Dedifferentiated amniotic fluid mesenchymal stem cell (primary cell): ENCODE data around the gene BAZ2B.
A peak's percentile ranks its signal among the peaks of the same experiment; 100 is the strongest.

ENCODE experiments used
- DNase-seq: peaks from one replicate; pipeline ENCODE4 v3.0.0-alpha.2; 2016; ENCODE audit errors: extremely low spot score

BAZ2B gene

DNA sequence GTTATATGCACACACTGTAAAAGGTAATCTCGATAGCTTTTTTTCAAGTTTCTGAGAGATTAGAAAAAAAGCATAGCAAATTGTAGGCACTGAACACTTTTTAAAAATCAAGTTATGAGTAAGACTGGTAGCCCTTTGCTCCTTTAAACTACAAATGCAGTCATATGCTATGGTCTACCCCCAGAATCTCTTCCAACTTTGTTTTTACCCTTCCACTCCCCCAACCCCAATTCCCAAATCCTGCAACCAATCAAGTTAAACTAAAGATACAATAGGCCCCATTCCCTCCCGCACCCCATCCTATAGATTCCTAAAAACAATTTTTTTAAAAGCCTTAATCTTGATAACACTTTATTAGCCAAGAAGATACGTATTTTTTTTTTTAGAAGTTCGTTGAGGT lies 752 bp upstream of the BAZ2B start:
- no peak for DNase-seq

DNA sequence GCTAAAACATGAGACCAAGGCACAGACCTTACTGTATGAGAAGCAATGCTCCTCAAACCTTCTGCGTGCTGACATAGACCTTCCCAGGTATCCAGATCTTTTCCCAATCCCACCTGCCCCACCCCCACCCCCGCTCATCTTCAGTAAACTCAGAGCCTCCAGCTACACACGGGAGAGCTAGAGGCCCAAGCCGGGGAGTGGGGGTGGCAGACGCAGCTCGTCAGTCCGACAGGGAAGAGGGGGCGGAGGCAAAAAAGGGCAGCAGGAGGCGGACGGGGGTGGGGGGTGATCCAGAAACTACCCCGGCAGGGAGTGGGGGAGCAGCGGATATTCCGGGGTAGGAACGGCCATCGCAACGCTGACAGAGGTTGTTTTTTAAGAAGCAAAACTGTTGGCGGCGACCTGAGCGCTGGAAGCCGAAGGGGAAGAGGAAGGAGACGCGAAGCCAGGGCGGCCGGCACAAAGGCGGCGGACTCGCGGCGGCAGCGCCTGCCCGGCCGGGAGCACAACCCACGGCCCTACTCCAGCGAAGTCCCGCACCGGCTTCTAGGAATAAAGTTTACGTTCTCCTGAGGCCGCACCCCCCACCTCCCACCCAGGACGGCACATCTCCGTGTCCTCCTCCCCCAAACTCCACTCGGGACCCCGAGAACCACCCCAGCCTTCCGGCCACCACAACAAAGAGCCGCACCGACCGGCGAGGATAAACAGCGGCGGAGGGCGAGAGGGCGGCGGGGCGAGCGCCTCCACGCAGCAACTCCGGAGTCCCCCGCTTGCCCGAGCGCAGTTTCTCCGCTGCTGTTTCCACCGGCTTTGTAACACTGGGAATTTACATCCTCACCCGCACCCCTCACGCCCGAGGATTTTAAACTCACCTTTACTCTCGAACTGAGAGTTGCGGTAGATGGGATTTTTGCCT lies 722 bp downstream of the BAZ2B start:
- DNase-seq: peak; percentile 89

DNA sequence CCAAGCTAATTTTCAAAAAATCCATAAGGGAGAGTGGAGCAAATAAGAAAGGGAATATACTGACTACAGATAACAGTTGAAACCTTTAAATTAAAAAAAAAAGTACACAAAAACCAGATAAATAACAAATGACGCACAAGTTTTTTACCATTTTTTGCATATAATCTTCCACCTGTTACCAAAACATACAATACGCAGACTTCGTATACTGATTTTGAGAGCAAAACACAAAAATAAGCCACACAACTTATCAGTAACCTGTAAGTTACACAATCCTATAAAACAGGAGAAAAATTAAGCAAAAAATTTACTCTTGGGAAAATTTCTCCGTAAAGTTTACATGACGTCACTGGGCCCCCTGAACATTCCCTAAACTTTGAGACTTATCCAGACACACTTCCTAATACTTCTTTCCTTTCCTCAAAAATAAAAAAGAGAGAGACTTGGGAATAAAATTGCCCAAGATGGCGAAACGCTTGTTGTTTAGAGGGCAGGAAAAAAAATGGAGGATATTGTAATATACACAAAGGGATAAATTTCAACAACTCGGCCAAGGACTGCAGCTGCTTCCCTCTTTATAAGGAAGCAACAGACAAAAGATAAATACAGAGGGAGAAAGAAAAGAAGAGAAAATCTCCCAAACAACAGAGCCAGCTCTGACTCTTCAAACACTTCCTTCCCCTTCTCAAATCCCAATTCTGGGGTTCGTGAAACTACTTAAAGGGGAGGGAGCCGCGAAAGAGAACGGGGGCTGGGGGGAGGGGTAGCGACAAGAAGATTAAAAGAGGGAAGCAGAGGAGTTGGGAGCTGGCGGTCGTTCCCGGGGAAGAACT lies 1.6 kb downstream of the BAZ2B start:
- peak; percentile 42 for DNase-seq

DNA sequence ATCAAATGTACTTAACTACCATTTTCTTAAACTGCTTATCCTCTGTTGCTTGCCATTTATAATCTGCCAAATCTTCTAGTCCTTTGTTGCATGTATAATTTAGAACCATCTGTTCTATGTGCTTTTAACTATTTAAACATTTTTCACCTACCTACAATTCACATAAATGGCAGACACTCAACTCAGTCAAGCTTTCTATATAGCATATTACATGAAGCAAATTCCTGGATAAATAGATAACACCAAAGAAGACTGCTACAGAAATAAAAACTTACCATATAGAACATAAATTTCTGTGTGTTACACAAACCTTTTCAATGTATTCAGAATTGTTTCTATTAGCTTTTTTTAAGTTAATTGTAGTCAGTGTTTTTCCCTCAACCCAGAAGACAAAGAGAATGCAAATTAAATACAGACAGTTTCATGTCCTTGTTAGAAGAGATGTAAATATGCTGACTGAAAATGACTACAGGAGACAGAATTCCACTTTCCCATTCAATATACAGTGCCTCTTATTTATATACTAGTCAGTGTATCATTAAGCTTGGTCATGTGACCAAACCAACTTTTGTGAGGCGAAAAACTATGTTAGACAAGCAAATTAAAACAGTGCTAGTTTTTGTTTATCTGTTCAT lies 2.6 kb downstream of the BAZ2B start:
- DNase-seq: peak; percentile 17

DNA sequence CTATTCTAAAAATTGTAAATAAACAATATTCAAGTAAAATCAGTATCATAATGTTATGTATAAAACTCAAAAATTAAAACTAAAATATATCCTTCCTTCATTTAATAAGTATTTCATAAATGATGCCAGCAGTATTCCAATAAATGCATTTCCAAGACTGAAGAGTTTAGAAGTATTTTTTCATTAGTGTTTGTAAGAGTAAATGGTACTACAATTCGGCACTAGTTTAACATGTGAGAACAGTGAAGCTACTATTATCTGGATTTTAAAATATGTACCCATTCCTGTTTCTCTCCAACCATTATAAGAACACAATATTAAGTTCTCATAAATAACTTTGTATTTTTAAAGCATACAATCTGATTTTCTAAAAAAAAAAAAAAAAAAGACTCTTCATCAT lies 3.3 kb downstream of the BAZ2B start:
- DNase-seq: no peak

DNA sequence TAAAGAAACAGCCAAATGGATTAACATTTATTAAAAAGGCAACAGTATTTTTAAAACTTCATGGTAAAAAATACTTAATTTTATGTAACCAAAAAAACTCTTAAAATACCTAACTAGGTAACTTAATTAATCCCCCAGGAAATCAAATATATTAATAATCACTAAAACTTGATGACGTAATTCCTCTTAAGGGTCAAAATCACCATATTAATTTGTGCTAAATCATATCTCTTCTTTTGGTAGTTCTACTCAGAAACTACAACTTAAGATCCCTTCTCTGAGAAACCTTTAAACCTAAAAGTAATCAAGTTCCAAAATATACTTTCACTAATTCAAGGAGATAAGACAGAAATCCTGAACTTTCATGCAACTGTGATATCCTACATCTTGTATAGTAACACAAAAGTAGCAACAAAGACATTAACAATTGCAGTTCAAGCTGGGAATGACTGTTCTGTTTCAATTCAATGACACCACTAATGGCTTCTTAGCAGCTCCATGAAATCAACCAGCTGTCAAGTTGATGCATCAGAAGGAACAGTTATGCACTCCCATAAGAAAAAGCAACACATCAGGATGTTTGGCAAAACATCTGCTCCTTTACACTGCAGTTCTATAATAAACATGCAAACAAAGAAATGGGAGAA lies 4.0 kb downstream of the BAZ2B start:
- DNase-seq: peak; percentile 34

DNA sequence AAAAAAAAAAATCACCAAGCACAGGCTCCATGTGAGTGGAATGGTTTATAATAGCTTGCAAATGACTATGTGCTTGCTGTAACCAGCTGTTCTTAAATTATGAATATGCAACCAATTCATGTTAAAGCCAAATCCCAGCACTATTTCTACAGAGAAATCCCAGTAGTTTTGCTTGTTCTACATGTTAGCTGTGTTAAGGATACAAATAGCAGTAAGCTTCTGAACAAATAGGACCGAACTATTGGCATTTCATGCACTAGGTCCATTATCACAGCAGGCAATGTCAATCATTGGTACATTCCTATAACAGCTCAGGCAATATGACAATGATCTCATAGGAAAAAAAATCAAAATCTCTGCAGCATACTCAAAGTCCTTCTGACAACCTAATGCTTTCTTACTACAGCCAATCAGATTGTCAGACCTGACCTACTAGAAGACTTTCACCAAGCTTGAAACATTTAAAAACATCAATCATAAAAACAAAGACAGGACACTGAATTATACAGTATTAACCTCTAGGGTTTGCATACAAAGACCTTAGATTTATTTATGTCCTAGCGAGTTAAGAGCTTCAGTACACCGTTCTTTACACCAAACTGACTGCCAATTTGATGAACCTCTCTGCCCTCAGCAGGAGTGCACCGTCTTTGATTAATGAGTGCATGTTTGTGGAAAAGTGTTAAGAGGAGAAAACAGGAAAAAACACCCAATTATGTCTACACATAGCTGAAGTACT lies 6.4 kb downstream of the BAZ2B start:
- DNase-seq: no peak

DNA sequence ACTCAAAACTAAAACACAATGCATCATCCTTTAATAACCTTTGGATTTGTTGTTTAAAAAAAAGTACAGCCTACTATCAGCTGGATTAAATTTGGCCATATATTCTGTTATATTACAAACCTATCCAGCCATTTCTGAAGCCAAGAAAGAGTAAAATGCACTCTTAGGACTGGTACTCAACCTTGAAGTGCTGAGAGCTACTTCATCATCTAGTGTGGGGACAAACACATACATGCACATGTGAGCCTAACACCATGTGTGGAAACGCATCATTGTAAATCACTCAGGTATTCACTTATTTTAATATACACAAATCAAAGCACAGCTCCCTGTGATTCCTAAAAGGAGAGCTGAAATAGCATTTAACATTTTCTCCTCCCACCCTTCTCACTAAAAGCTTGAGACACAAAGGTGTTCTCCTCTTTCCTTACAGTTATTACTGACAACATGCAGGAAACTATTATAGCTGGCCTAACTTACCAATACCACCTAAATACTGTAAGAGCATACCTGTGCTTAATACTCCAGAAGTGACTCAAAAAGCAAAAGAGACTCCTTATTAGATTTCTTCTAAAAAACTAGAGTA lies 7.5 kb downstream of the BAZ2B start:
- DNase-seq: no peak

DNA sequence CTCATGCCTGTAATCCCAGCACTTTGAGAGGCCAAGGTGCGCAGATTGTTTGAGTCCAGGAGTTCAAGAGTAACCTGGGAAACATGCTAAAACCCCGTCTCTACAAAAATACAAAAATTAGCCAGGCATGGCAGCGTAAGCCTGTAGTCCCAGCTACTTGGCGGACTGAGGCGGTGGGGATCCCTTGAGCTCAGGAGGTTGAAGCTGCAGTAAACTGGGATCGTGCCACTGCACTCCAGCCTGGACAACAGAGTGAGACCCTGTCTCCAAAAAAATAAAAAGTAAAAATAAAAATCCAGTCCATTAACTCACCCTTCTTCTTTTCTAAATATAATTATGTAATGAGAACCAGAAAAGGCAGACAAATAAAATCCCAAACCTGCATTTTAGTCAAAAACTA lies 8.2 kb downstream of the BAZ2B start:
- no peak for DNase-seq

DNA sequence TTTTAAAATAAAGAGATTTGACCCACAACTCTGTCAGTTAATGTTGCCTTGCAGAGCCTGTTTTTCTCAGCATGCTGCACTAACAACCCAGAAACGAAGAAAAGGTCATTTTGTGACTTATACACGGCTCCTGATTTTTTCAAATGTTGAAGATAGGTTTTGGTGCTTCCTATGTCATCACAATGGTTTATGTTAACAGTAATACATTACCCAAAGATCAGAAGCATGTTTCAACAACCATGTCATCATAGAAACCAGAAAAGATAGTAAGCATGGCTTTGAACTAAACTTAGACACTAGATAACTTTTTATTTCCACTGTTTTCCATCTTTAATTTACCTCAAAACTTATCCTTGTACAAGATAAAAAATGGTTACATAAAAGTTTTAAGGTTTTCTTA lies 10.1 kb downstream of the BAZ2B start:
- DNase-seq: no peak

DNA sequence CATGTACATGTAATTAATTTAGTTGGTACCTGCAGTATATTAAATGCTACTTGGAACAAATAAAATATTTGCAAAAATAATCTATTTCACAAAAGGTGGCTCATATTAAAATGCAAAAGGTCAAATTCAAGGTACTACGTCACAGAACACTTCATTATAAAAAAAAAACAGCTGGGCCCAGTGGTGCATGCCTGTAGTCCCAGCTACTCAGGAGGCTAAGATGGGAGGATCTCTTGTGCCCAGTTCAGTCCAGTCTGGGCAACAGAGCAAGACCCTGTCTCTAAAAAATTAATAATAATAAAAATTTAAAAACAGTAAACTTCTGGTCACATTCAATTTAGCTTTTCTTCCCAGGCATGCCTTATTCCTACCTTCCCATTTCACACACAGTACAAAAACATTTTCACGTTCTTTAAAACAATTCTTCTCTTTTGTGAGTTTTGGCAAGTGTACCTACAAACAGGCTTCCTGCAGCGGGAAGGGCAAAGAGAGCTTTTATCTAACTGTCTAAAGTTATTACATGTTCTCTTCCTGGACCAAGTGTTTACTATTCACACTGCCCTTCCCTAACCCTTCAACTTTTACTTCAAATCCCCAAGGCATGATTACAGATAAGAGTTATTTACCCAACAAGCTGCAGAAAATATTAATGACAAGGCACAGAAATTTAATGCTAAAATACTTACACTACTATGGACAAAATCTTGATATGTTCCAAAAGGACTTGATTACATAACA lies 10.7 kb downstream of the BAZ2B start:
- no peak for DNase-seq

DNA sequence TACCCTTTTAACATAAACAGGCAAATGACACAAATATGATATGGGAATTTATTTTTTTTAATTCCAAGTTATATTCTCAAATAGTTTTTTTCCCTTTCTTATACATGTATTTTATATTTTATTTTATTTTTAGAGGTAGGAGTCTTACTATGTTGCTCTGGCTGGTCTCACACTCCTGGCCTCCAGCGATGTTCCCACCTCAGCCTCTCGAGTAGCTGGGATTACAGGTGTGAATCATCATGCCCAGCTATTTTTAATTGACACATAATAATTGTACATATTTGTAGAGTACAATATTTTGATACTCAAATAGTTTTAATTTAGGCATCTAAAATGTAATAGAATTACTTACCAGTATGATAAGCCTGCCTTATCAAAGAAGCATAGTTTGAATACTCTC lies 12.2 kb downstream of the BAZ2B start:
- DNase-seq: no peak

DNA sequence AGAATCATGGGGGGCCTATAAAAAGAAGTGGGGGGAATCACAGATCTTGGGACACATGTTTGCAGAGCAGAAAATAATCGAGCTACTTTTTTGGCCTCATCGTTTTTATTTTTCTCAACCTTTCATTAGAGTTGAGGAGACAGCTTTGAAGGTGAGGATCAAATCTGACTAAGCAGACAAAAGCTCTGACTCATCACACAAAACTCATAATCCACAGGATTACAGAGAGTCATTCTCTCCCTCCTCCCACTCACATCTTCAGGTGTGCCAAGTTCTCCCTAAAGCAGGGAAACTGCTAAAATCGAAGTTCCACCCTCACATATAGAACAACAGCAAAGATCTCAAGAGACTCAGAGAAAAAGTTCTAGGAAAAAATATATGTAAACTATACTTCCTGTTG lies 15.6 kb downstream of the BAZ2B start:
- DNase-seq: no peak

DNA sequence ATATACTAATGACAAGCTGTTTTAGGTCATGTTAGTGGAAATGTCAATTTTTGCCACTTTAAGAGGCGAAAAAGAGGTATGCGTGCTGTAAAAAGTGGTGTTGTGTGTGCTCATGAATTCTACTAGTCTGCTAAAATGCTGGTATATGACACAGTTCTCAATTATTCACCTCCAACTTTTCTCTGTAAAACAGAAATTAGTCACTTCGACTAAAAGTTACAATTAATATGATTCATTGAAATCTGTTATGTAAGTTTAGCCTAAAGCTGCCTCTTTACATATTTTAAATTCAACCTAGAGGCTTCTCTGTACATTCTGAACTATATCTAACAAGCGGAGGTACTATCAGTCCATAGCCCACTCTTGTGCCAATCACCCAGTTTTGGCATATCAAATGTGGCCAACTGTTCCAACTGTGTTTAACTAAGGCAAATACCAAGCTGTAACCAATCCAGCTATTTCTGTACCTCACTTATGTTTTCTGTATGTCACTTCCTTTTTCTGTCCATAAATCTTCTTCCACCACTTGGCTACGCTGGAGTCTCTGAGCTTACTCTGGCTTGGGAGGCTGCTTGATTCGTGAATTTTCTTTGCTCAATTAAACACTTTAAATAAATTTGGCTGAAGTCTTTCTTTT lies 20.8 kb downstream of the BAZ2B start:
- no peak for DNase-seq

DNA sequence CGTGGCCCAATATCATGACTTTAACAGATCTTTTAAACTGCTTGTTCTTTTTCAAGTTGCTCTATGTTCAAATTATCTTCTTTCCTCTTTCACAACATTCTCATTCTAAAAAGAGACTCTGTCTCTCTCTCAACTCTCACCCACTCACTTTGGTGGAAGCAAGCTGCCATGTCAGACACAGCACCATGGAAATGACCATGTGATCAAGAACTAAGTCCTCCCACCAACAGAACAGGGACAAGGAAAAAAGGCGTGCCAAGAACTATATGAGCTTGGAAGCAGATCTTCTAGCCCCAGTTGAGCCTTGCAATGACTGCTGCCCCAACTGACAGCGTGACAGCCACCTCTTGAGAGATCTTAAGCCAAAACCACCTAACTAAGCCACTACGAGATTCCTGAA lies 23.9 kb downstream of the BAZ2B start:
- no peak for DNase-seq

DNA sequence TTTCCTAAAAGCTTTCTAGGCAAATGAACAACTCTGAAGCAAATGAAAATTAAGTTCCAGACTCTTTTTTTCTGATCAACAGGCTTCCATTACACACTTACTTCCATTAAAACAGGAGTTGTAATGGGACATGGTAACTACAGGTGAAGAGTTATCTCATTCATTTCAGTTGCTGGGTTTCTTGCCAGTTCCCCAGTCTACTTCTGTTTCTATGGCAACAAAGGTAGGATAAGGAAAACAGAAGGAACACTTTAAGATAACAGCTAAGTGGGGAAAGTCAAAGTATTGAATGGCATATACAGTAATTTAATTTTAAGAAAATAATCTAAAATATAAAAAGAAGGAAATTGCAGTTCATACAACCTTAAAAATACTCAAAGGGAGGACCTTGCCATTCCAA lies 25.1 kb downstream of the BAZ2B start:
- DNase-seq: no peak

DNA sequence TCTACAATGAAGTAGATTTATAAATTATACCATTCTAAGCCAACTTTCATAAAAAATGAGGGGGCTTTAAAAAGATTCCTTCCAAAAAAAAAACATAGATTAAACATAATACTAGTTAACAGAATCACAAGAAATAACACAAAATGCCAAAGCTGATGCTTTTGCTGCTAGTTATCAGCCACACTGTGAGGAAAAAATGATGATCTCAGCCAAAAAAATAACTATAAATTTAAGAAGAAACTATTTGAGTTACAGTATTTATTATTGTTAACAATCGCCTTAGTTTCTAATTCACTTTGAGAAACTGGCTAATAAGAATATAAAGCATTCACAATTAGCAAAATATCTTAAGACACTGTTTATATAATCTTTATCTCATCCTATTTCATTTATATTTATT lies 27.1 kb downstream of the BAZ2B start:
- DNase-seq: no peak

DNA sequence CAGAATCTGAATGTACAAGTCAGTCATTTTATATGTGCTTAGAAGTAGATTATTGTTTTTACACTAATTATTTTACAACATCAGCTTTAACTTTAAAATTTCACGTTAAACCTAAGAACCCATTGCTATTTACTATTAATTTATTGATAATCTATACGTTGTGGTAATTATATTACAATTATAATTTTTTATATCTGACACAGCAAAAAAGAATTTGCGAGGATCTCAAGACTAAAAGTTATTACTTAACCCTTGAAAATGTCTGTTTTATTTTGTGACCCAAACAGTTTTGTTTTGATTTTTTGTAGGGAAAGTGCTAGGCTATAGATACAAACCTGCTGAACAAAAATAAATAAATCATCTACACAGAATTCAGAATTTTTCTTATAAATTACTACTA lies 30.3 kb downstream of the BAZ2B start:
- no peak for DNase-seq

DNA sequence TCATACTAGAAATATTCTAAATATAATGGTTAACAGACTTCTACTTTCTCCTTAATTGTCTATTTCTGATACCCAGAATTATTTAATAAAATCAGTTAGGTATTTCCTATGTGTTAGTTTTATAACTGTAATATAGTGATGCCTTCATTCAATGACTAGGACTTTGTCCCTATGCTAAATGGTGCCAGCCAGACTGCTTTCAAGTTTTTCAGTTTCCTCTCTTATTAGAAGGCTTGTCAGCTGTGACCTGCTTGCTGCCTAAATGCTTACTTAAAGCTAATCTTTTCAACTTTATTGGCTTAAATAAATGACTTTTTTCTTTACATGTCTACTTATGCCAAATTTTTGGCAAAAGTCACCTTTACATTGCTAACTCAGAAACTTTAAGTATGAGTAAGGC lies 30.7 kb downstream of the BAZ2B start:
- DNase-seq: no peak

DNA sequence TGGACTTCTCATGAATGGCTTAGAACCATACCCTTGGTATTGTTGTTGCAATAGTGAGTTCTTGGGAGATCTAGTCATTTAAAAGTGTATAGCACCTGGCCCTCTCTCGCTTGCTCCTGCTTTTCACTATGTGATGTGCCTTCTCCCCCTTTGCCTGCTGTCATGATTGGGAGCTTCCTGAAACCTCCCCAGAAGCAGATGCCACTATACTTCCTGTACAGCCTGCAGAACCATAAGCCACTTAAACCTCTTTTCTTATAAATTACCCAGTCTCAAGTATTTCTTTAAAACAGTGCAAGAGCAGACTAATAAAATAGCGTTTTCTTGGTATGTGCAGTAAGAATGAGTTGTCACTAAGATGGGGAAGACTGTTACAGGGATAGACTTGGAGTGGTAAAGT lies 31.6 kb downstream of the BAZ2B start:
- DNase-seq: no peak
